Smooth muscle cell (in vitro differentiated cells): ENCODE measurements around the gene KRTAP4-6. TPM values are rescaled to one million over a fixed set of nuclear protein-coding genes. Genes with fewer than 3 reads are reported as not detected.
A peak's percentile ranks its signal among the peaks of the same experiment; 100 is the strongest.
"Not testable (repeated sequence)": the region's sequence is repeated elsewhere in the genome, so short reads cannot be mapped to it uniquely, and the experiment has no call there.

Experiments used
- DNase-seq: peaks from one replicate; lab custom pipeline; 2025; ENCODE audit not compliant: unreplicated experiment; lab: John Stamatoyannopoulos, UW
- H2AFZ ChIP-seq: fragments of 200-600 bp; sonication (generic); 2 replicates; pipeline ENCODE4 v1.6.0; 2016; ENCODE audit warnings: antibody characterized with exemption, low read depth, mild to moderate bottlenecking
- H3F3A ChIP-seq: fragments of 200-600 bp; sonication (generic); 2 replicates; pipeline ENCODE4 v1.6.0; 2017; ENCODE audit warnings: antibody characterized with exemption, low read depth
- H3K27ac ChIP-seq: fragments of 200-600 bp; sonication (generic); 2 replicates; pipeline ENCODE4 v1.5.1; 2016; ENCODE audit warnings: low read depth, mild to moderate bottlenecking
- H3K27me3 ChIP-seq: fragments of 200-600 bp; sonication (generic); 2 replicates; pipeline ENCODE4 v1.6.1; 2016; ENCODE audit warnings: low read depth, mild to moderate bottlenecking
- H3K36me3 ChIP-seq: fragments of 200-600 bp; sonication (generic); 2 replicates; pipeline ENCODE4 v1.5.1; 2016; ENCODE audit warnings: low read depth
- H3K4me1 ChIP-seq: fragments of 200-600 bp; sonication (generic); 2 replicates; pipeline ENCODE4 v1.5.1; 2016; ENCODE audit warnings: low read depth
- H3K4me2 ChIP-seq: fragments of 200-600 bp; sonication (generic); 2 replicates; pipeline ENCODE4 v1.6.0; 2016; ENCODE audit warnings: mild to moderate bottlenecking
- H3K4me3 ChIP-seq: fragments of 200-600 bp; sonication (generic); 2 replicates; pipeline ENCODE4 v1.5.1; 2016; ENCODE audit warnings: mild to moderate bottlenecking
- H3K79me2 ChIP-seq: fragments of 200-600 bp; sonication (generic); 2 replicates; pipeline ENCODE4 v1.6.0; 2016; ENCODE audit warnings: low read depth, mild to moderate bottlenecking
- H3K9ac ChIP-seq: fragments of 200-600 bp; sonication (generic); 2 replicates; pipeline ENCODE4 v1.6.0; 2016; ENCODE audit warnings: low read depth
- H3K9me3 ChIP-seq: fragments of 200-600 bp; sonication (generic); replicated peaks from 2 replicates; pipeline ENCODE4 v1.5.1; 2016; ENCODE audit warnings: low read depth
- H4K20me1 ChIP-seq: fragments of 200-600 bp; sonication (generic); 2 replicates; pipeline ENCODE4 v1.6.0; 2016; ENCODE audit warnings: low read depth
- WGBS: methylation state at CpG from one replicate; pipeline ENCODE4 v1.1.7; 2016; ENCODE audit warnings: low lambda C conversion rate; 5-methylcytosine and 5-hydroxymethylcytosine counted together
- polyA plus RNA-seq: library from polyadenylated mRNA; unstranded; fragments of >200 nt; fragmentation: Nextera tagmentation; extraction: Ambion mirVana; gene quantifications from 2 replicates; pipeline ENCODE4 v1.2.1, GENCODE V29; 2016
- total RNA-seq: library from RNA; depleted of rRNA; stranded (reverse); fragments of >200 nt; gene quantifications from 2 replicates; pipeline ENCODE4 v1.2.3, GENCODE V29; 2014
- TF ChIP-seq, protein P1 (sequence below): fragments of 200-600 bp; sonication (generic); IDR thresholded peaks from 2 replicates; pipeline ENCODE4 v1.5.1; 2017; ENCODE audit warnings: borderline replicate concordance, mild to moderate bottlenecking, antibody characterized with exemption; ENCODE audit not compliant: insufficient read depth, poor library complexity, severe bottlenecking

The KRTAP4-6 gene
- total and polyA plus RNA-seq, 2 experiments from 2014 or later, result not detected

DNA sequence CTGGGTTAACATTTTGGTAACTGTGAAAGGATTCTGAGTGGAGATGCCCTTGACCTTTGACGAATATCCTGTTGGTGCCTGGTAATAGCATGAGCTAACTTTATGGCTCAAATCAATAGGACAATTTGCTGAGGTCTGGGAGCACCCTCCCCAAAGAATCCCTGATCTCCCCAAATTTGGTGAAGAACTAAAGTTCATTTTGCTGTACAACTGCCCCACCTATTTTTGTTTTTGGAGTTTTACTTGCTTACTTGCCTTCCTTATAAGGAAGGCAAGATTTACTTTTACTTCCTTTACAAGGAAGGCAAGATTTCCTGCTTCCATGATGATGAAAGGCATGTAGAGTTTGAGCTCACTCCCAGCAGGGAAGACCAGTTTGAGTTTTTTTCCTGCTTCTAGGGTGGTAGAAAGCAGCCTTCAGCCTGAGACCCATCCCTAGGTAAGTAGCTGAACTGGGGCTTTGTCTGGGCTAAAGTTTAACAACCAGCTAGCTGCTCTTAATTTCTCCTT is 32.3 kb downstream of the KRTAP4-6 start:
- Histone ChIP-seq H2AFZ (no peak overlapping the region), H4K20me1 (no peaks in the 10 kb centered on the region), H3K9me3 (no peaks in the 10 kb centered on the region), H3K27me3 (no peaks in the 10 kb centered on the region), H3K79me2 (no peaks in the 10 kb centered on the region), H3K27ac (no peak overlapping the region), H3K4me3 (no peak overlapping the region), H3K4me1 (peaks cover 3% of the 10 kb centered on the region), H3K36me3 (no peaks in the 10 kb centered on the region), H3F3A (no peaks in the 10 kb centered on the region), H3K9ac (no peak overlapping the region), H3K4me2 (no peak overlapping the region)
- TF ChIP-seq, protein P1, sequence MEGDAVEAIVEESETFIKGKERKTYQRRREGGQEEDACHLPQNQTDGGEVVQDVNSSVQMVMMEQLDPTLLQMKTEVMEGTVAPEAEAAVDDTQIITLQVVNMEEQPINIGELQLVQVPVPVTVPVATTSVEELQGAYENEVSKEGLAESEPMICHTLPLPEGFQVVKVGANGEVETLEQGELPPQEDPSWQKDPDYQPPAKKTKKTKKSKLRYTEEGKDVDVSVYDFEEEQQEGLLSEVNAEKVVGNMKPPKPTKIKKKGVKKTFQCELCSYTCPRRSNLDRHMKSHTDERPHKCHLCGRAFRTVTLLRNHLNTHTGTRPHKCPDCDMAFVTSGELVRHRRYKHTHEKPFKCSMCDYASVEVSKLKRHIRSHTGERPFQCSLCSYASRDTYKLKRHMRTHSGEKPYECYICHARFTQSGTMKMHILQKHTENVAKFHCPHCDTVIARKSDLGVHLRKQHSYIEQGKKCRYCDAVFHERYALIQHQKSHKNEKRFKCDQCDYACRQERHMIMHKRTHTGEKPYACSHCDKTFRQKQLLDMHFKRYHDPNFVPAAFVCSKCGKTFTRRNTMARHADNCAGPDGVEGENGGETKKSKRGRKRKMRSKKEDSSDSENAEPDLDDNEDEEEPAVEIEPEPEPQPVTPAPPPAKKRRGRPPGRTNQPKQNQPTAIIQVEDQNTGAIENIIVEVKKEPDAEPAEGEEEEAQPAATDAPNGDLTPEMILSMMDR, result no peak
- no peak for DNase-seq
- WGBS, result 85% methylated on average over 1 of the region's 1 CpG

DNA sequence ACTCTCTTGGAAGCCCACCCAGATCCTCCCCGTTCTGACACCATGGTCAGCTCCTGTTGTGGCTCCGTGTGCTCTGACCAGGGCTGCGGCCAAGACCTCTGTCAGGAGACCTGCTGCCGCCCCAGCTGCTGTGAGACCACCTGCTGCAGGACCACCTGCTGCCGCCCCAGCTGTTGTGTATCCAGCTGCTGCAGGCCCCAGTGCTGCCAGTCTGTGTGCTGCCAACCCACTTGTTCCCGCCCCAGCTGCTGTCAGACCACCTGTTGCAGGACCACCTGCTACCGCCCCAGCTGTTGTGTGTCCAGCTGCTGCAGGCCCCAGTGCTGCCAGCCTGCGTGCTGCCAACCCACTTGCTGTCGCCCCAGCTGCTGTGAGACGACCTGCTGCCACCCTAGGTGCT is 35.0 kb downstream of the KRTAP4-6 start, which contains the start of gene KRTAP4-9:
TSS of gene KRTAP4-9 (plus strand) at position 43 of the 400 bp plus-strand sequence. CDS start at position 43, 0 bp downstream.
- Histone ChIP-seq H3K27ac (peak within 1 kb of the TSS; percentile 53), H3K4me2 (peak within 1 kb of the TSS; percentile 24)
- H3F3A ChIP-seq, DNase-seq, H3K9me3 ChIP-seq, H3K4me3 ChIP-seq, H3K79me2 ChIP-seq, H4K20me1 ChIP-seq, H3K36me3 ChIP-seq, H2AFZ ChIP-seq, H3K4me1 ChIP-seq, H3K9ac ChIP-seq, H3K27me3 ChIP-seq: not testable (repeated sequence)
- 87% methylated on average over 10 of the region's 10 CpGs for WGBS

DNA sequence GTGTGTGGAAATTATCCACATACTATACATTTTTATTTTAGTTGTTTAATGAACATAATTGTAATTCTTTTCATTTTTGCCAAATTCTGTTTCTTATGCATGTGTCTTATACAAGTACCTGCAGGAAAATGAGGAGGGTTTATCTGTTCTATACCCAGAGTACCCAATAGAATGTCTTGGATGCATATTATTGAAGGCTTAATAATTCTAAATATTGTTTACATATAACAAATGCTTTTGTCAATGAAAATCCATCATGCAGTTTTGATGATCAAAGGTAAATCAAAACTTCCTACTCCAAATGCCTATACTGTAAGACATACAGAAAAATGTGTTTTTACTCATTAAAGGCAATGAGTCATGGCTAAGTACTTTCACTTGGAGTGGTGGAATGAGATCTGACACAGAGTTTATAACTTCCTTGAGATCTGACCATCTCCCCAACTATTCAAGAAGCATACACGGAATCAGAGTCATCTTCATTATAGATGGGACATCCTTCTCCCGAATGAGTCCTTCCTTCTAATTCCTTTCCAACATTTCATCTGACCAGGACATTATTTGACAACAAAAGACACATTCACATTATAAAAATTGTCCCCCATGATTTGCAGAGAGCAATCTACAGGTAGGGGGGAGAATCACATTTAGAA is 35.8 kb downstream of the KRTAP4-6 start:
- not testable (repeated sequence) for DNase-seq, H3F3A ChIP-seq, H2AFZ ChIP-seq, H4K20me1 ChIP-seq, H3K79me2 ChIP-seq, H3K9ac ChIP-seq, H3K36me3 ChIP-seq, H3K27me3 ChIP-seq, H3K9me3 ChIP-seq, H3K4me1 ChIP-seq, H3K4me3 ChIP-seq
- Histone ChIP-seq H3K27ac (peak overlapping the region; percentile 53), H3K4me2 (peak overlapping the region; percentile 24)
- 11% methylated on average over 2 of the region's 2 CpGs for WGBS

DNA sequence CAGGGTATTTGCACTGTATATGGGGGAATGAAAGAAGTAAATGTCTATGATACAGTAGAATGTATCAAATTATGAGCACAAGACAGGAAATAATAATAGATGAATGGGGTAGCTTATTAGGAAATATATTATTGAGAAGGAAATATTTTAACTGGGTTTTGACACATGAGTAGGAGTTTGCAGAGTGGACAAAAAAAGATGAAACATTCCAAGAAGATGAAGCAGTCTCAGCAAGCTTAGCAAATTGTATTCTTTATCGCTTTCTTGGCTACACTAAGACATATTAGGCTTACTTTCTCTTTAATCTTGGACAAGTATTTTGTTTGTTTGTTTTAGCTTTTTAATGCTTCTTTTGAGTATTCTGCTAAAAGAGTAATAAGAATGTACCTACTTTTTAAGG is 36.4 kb downstream of the KRTAP4-6 start:
- 35% methylated on average over 1 of the region's 1 CpG for WGBS
- Histone ChIP-seq H3K9ac (no peak overlapping the region), H3K27me3 (no peaks in the 10 kb centered on the region), H4K20me1 (no peaks in the 10 kb centered on the region), H2AFZ (no peak overlapping the region), H3K4me3 (no peak overlapping the region), H3K36me3 (no peaks in the 10 kb centered on the region), H3K27ac (peak overlapping the region; percentile 53), H3K79me2 (no peaks in the 10 kb centered on the region), H3K4me2 (peak overlapping the region; percentile 24), H3F3A (no peaks in the 10 kb centered on the region), H3K4me1 (peaks cover 8% of the 10 kb centered on the region), H3K9me3 (no peaks in the 10 kb centered on the region)
- TF ChIP-seq, protein P1, result no peak
- no peak for DNase-seq
